ENCODE results near the gene SYDE1.
"Not testable (repeated sequence)": the region's sequence is repeated elsewhere in the genome, so short reads cannot be mapped to it uniquely, and the experiment has no call there.

- TF ChIP-seq SUZ12 (IDR thresholded peaks at IDR 0.05; ENCODE audit: extremely low read depth, insufficient read depth, insufficient read length); ZNF274 (IDR thresholded peaks at IDR 0.05; ENCODE audit: low read depth, low read length); YY1 (IDR thresholded peaks at IDR 0.05; ENCODE audit: insufficient read depth, insufficient read length): not testable (repeated sequence)
Observed at GRCh38 chr19:15080002-15080401, 27.2 kb upstream of the SYDE1 start.

All from NT2/D1 (cell line).